ENCODE results near the gene STK25. TPM values are rescaled to one million over a fixed set of nuclear protein-coding genes. Genes with fewer than 3 reads are reported as not detected.

STK25 gene
- total and polyA plus RNA-seq, 8 donors: 93.8 to 446 (median 144) TPM

DNA sequence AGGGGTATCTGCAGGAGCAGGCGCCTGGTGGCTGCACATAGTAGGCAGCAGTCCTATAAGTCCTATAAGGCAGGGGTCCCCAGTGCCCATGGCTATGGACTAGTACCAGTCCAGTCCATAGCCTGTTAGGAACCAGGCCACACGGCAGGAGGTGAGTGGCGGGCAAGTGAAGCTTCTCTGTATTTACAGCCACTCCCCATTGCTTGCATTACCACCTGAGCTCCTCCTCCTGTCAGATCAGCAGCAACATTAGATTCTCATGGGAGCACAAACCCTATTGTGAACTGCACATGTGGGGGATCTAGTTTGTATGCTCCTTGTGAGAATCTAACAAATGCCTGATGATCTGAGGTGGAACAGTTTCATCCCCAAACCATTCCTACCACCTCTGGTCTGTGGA, 33.1 kb downstream of the STK25 start:
- DNase-seq: no peak
- Histone ChIP-seq H3K4me3 (no peak overlapping the region), H3K27ac (no peak overlapping the region), H3K27me3 (no peaks in the 10 kb centered on the region), H3K4me1 (no peaks in the 10 kb centered on the region), H3K9me3 (no peaks in the 10 kb centered on the region), H3K36me3 (peaks cover 12 to 54% (median 49%) of the 10 kb centered on the region in 4 donors)
- no peak for TF ChIP-seq CTCF (IDR thresholded peaks at IDR 0.05)
- no peak for TF ChIP-seq POLR2A (IDR thresholded peaks at IDR 0.05)
- WGBS, 5 donors: 42 to 88% (median 64%) methylated on average over 1 to 3 of the region's 3 CpGs
- intact Hi-C loops (cut with DNase I; ENCODE audit: low total_unique reads): no loop called here

DNA sequence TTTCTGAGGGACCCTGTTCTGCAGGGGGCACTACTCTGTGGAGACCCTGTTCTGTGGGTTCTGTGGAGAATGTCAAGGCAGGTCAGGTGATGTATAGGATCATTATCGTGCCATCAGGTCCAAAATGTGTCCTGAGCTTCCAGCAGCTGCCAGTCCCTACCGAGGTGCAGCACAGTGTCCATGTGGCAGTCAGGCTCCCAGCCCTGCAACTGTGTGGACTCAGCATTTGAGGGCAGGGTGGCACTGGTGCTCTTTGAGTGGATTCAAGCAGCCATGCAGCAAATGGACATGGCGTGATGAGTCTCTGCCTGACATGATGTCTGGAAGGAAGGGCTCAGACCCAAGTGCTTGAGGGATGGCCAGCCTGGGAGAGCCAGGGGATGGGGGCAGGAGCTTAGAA, 35.0 kb downstream of the STK25 start:
- no peak for DNase-seq
- no peaks in the 10 kb centered on the region for H3K27me3 ChIP-seq
- no peaks in the 10 kb centered on the region for H3K9me3 ChIP-seq
- H3K27ac ChIP-seq: no peak overlapping the region
- WGBS, 5 donors: 86 to 100% (median 95%) methylated on average over 1 to 3 of the region's 3 CpGs
- no peak for TF ChIP-seq CTCF (IDR thresholded peaks at IDR 0.05)
- TF ChIP-seq POLR2AphosphoS5 (IDR thresholded peaks at IDR 0.05): no peak
- TF ChIP-seq POLR2A (IDR thresholded peaks at IDR 0.05): no peak
- no peak for TF ChIP-seq EP300 (IDR thresholded peaks at IDR 0.05)
- peaks cover 5 to 58% (median 49%) of the 10 kb centered on the region in 4 donors for H3K36me3 ChIP-seq
- no peaks in the 10 kb centered on the region for H3K4me1 ChIP-seq
- intact Hi-C loops (cut with DNase I; ENCODE audit: low total_unique reads): no loop called here
- H3K4me3 ChIP-seq: no peak overlapping the region

GRCh38 chr2:241469746-241470145, 38.6 kb downstream of the STK25 start:
- no peak overlapping the region for H3K27ac ChIP-seq
- H3K4me3 ChIP-seq: no peak overlapping the region
- DNase-seq: no peak
- peaks cover 3 to 49% (median 46%) of the 10 kb centered on the region in 4 donors for H3K36me3 ChIP-seq
- H3K4me1 ChIP-seq: no peaks in the 10 kb centered on the region
- no peak for TF ChIP-seq POLR2A (IDR thresholded peaks at IDR 0.05)
- no peak for TF ChIP-seq EP300 (IDR thresholded peaks at IDR 0.05)
- TF ChIP-seq POLR2AphosphoS5 (IDR thresholded peaks at IDR 0.05): no peak
- TF ChIP-seq CTCF (IDR thresholded peaks at IDR 0.05): no peak
- intact Hi-C loops (cut with DNase I; ENCODE audit: low total_unique reads): no loop called here
- no peaks in the 10 kb centered on the region for H3K27me3 ChIP-seq
- H3K9me3 ChIP-seq: no peaks in the 10 kb centered on the region
- WGBS, 5 donors: 80 to 97% (median 85%) methylated on average over 2 of the region's 2 CpGs

- Histone ChIP-seq H3K9me3 (no peaks in the 10 kb centered on the region), H3K4me3 (no peak overlapping the region), H3K27me3 (no peaks in the 10 kb centered on the region), H3K27ac (no peak overlapping the region), H3K4me1 (no peaks in the 10 kb centered on the region), H3K36me3 (peaks cover 3 to 61% (median 55%) of the 10 kb centered on the region in 4 donors)
- WGBS, 5 donors: 79 to 84% (median 81%) methylated on average over 2 of the region's 2 CpGs
- DNase-seq: no peak
- TF ChIP-seq POLR2AphosphoS5 (IDR thresholded peaks at IDR 0.05): no peak
- intact Hi-C loops (cut with DNase I; ENCODE audit: low total_unique reads): no loop called here
Observed at GRCh38 chr2:241468476-241468781, 40.0 kb downstream of the STK25 start.

GRCh38 chr2:241467777-241468475, 40.5 kb downstream of the STK25 start:
- H3K9me3 ChIP-seq: no peaks in the 10 kb centered on the region
- peaks cover 0 to 3% (median 0%) of the 10 kb centered on the region in 4 donors for H3K4me1 ChIP-seq
- peaks cover 3 to 66% (median 60%) of the 10 kb centered on the region in 4 donors for H3K36me3 ChIP-seq
- H3K27me3 ChIP-seq: no peaks in the 10 kb centered on the region
- WGBS, 5 donors: 91 to 96% (median 93%) methylated on average over 18 to 23 of the region's 23 CpGs
- no peak overlapping the region for H3K27ac ChIP-seq
- no peak overlapping the region for H3K4me3 ChIP-seq
- intact Hi-C loops (cut with DNase I; ENCODE audit: low total_unique reads): no loop called here
- TF ChIP-seq POLR2A (IDR thresholded peaks at IDR 0.05): no peak
- TF ChIP-seq CTCF (IDR thresholded peaks at IDR 0.05): no peak
- TF ChIP-seq POLR2AphosphoS5 (IDR thresholded peaks at IDR 0.05): no peak
- no peak for TF ChIP-seq EP300 (IDR thresholded peaks at IDR 0.05)
- DNase-seq: no peak

Data from stomach (tissue), 9 donors.